RWPE2 (cell line): ENCODE data around the gene UTP25.
A peak's percentile ranks its signal among the peaks of the same experiment; 100 is the strongest.

Experiments
- ATAC-seq: fragments of 200-7000 bp; cut with Tn5 transposase; 3 replicates; pipeline ENCODE4 v1.9.1; 2021; ENCODE audit warnings: low read depth
- DNase-seq: peaks from one replicate; pipeline ENCODE4 v3.0.0-alpha.2; 2020; ENCODE audit warnings: low spot score
- H3K27ac ChIP-seq: fragments of 450-650 bp; 2 replicates; pipeline ENCODE4 v1.5.1; 2017; ENCODE audit warnings: mild to moderate bottlenecking; ENCODE audit not compliant: poor library complexity, severe bottlenecking
- H3K27me3 ChIP-seq: fragments of 250-450 bp; sonication (Bioruptor Pico); 2 replicates; pipeline ENCODE4 v1.5.1; 2021; ENCODE audit warnings: mild to moderate bottlenecking, moderate library complexity; ENCODE audit not compliant: insufficient read depth, poor library complexity, severe bottlenecking
- H3K36me3 ChIP-seq: fragments of 250-450 bp; sonication (Bioruptor Pico); 2 replicates; pipeline ENCODE4 v1.5.1; 2020; ENCODE audit warnings: low read depth, mild to moderate bottlenecking, moderate library complexity
- H3K4me1 ChIP-seq: fragments of 250-450 bp; sonication (Bioruptor Pico); 2 replicates; pipeline ENCODE4 v1.5.1; 2021; ENCODE audit warnings: mild to moderate bottlenecking, moderate library complexity; ENCODE audit not compliant: insufficient read depth, poor library complexity, severe bottlenecking
- H3K4me3 ChIP-seq: fragments of 250-450 bp; sonication (Bioruptor Pico); 2 replicates; pipeline ENCODE4 v1.5.1; 2021; ENCODE audit warnings: mild to moderate bottlenecking, moderate library complexity; ENCODE audit not compliant: severe bottlenecking
- H3K9me3 ChIP-seq: fragments of 250-450 bp; sonication (Bioruptor Pico); 2 replicates; pipeline ENCODE4 v1.5.1; 2021; ENCODE audit warnings: mild to moderate bottlenecking, moderate library complexity; ENCODE audit not compliant: severe bottlenecking
- TF ChIP-seq, protein P1 (sequence below): fragments of 450-650 bp; IDR thresholded peaks from one replicate; pipeline ENCODE4 v1.5.1; 2017; ENCODE audit warnings: mild to moderate bottlenecking, moderate library complexity; ENCODE audit not compliant: poor library complexity, severe bottlenecking

The UTP25 gene

DNA sequence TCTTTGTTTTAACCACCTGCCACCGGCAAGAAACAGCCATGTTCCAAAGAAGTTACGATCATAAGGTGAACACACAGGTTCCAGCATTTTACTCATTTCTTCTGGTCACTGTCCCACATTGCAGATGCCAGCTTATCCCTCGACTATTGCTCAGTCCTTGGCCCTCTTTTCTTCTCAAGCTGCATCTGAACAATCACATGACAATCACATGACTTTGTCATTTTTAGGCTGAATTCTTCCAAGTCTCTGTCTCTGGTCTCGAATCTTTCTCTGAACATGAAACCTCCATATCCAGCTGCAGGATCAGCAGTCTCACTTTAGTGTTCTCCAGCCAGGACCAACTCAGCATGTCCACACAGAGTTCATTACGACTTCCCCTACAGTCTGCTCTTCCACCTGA lies 53.8 kb downstream of the UTP25 start:
- Histone ChIP-seq H3K4me3 (no peak overlapping the region), H3K27ac (no peak overlapping the region), H3K36me3 (no peaks in the 10 kb centered on the region), H3K27me3 (no peaks in the 10 kb centered on the region), H3K9me3 (no peaks in the 10 kb centered on the region), H3K4me1 (peaks cover 19% of the 10 kb centered on the region)
- TF ChIP-seq, protein P1, sequence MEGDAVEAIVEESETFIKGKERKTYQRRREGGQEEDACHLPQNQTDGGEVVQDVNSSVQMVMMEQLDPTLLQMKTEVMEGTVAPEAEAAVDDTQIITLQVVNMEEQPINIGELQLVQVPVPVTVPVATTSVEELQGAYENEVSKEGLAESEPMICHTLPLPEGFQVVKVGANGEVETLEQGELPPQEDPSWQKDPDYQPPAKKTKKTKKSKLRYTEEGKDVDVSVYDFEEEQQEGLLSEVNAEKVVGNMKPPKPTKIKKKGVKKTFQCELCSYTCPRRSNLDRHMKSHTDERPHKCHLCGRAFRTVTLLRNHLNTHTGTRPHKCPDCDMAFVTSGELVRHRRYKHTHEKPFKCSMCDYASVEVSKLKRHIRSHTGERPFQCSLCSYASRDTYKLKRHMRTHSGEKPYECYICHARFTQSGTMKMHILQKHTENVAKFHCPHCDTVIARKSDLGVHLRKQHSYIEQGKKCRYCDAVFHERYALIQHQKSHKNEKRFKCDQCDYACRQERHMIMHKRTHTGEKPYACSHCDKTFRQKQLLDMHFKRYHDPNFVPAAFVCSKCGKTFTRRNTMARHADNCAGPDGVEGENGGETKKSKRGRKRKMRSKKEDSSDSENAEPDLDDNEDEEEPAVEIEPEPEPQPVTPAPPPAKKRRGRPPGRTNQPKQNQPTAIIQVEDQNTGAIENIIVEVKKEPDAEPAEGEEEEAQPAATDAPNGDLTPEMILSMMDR = no peak
- DNase-seq (no peak), ATAC-seq (no peak)

DNA sequence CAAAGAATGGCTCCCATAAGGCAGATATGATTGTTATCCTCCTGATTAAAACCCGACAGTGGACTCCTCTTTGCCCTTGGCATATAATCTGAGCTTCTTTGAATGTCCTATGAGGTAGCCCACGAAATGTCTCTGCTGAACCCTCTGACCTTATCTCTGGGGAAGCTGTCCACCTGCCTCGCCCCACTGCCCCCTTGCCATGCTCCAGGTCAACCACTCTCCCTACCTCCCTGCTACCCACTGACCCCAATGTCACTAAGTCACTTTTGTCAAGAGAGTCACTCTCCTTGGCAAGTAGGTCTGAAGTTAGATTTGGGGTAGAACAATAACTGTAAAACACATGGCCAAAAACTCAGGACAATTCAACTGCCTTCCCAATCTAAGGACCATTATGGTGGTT lies 54.5 kb downstream of the UTP25 start:
- Histone ChIP-seq H3K4me1 (peaks cover 19% of the 10 kb centered on the region), H3K27ac (no peak overlapping the region), H3K9me3 (no peaks in the 10 kb centered on the region), H3K4me3 (no peak overlapping the region), H3K36me3 (no peaks in the 10 kb centered on the region), H3K27me3 (no peaks in the 10 kb centered on the region)
- ATAC-seq = no peak
- no peak for DNase-seq
- TF ChIP-seq, protein P1 = no peak

DNA sequence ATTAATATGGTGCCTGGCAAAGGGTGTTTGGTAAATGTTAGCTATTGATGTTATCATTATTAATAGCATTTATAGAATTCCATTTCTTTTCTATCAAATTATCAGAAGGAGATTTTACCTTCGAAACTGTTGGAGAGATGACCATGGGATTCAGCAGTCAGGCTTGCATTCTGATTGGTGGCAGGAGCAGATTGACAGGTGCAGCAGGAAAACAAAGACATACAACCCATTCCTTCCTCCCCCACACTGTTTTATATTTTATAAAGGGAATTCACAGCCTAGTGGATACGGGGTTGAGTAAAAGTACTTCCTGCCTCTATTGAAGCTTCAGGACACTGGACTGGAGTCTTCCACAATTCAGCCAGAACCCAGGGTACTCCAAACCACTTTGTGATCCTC lies 55.2 kb downstream of the UTP25 start:
- H3K9me3 ChIP-seq = no peaks in the 10 kb centered on the region
- ATAC-seq (no peak), DNase-seq (no peak)
- TF ChIP-seq, protein P1 = no peak
- no peaks in the 10 kb centered on the region for H3K36me3 ChIP-seq
- peaks cover 19% of the 10 kb centered on the region for H3K4me1 ChIP-seq
- no peaks in the 10 kb centered on the region for H3K27me3 ChIP-seq
- H3K27ac ChIP-seq = peak overlapping the region; percentile 86
- H3K4me3 ChIP-seq = no peak overlapping the region

- ATAC-seq = no peak
- Histone ChIP-seq H3K36me3 (no peaks in the 10 kb centered on the region), H3K27me3 (no peaks in the 10 kb centered on the region), H3K27ac (peak overlapping the region; percentile 86), H3K4me1 (peaks cover 19% of the 10 kb centered on the region), H3K9me3 (no peaks in the 10 kb centered on the region), H3K4me3 (no peak overlapping the region)
- TF ChIP-seq, protein P1 = no peak
- DNase-seq = no peak
These were observed 55.7 kb downstream of the UTP25 start for GRCh38 chr1:209883341-209883971.

DNA sequence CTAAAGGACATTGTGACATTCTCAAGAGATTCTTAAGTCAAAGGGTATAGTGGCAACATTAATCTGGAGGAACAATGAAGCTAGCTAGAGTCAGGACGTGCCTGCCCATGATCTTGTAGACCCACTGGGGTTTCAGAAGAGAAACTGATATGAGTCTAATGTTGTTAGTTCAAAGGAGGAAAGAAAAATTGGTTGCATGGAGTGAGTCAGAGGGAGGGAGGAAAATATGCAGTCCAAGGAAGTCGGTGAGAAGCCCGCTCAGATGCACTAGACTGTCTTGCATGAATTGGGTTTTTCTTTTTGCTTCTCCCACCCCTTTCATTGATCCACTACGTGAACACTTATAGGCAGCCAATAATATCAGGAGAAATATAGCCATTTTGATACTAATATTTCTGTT lies 56.5 kb downstream of the UTP25 start:
- ATAC-seq = peak; percentile 50; the same call in 2 of the 3 replicates
- DNase-seq = no peak

More for the DNA sequence above, 56.5 kb downstream of the UTP25 start:
- peaks cover 19% of the 10 kb centered on the region for H3K4me1 ChIP-seq
- TF ChIP-seq, protein P1 = no peak
- no peaks in the 10 kb centered on the region for H3K36me3 ChIP-seq
- H3K27me3 ChIP-seq = no peaks in the 10 kb centered on the region
- no peak overlapping the region for H3K4me3 ChIP-seq
- peak overlapping the region; percentile 86 for H3K27ac ChIP-seq
- no peaks in the 10 kb centered on the region for H3K9me3 ChIP-seq
